ENCODE data around the gene OGFR.

The OGFR gene

DNA sequence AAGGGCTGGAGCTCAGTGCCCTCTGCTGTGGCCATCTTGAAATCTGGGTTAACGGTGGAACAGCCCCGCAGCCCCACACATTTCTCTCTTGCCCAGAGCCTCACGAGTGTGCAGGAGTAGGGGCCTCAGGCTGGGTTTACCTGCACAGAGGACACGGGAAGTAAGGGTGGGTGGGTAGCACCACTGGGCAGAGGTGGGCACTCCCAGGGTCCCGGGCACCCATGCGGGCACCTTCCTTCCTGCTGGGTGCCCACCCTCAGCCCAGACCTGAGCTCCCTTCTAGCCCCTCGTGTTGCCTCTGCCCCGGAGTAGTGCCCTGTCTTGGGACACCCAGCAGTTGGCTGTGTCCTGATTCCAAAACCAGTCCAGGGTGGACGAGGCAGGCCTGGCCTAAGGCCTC, 23.4 kb downstream of the OGFR start:
- TF ChIP-seq, protein P1, sequence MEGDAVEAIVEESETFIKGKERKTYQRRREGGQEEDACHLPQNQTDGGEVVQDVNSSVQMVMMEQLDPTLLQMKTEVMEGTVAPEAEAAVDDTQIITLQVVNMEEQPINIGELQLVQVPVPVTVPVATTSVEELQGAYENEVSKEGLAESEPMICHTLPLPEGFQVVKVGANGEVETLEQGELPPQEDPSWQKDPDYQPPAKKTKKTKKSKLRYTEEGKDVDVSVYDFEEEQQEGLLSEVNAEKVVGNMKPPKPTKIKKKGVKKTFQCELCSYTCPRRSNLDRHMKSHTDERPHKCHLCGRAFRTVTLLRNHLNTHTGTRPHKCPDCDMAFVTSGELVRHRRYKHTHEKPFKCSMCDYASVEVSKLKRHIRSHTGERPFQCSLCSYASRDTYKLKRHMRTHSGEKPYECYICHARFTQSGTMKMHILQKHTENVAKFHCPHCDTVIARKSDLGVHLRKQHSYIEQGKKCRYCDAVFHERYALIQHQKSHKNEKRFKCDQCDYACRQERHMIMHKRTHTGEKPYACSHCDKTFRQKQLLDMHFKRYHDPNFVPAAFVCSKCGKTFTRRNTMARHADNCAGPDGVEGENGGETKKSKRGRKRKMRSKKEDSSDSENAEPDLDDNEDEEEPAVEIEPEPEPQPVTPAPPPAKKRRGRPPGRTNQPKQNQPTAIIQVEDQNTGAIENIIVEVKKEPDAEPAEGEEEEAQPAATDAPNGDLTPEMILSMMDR (IDR thresholded peaks at IDR 0.05; ENCODE audit: low read depth, low read length): no peak
- DNase-seq (ENCODE audit: low read depth, low spot score): no peak
- no peak overlapping the region for H3K4me3 ChIP-seq (ENCODE audit: low read depth, low read length)
- in situ Hi-C loops (cut with HindIII; ENCODE audit: low sequenced_read_pairs): no loop called here

DNA sequence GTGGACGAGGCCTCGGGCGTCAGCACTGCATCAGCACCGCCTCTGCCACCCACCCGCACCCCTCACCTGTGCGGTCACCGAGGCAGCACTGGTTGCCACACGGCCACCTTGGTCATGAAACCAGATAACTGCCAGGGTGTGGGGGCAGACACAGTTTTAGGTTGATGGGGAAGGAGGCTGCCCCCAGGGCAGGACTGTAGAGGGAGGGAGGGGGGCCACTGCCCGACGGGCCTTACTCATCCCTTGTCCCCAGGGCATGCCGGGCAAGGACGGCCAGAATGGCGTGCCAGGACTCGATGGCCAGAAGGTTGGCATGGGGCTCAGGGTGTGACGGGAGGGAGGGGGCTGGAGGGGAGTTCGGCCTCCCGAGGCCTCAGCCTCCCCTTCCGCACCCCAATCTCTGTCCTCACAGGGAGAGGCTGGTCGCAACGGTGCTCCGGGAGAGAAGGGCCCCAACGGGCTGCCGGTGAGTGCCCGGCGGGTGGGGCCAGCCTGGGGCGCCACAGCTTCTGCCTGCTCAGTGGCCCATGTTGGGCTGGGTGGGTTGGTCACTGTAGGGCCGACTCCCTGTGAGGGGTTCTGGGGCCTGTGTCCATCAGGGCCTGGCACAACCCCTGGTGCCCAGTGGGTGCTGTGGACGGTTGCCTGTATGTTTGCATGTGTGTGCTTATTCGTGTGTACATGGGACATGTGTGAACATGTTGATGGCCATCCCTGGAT, 24.0 kb downstream of the OGFR start:
- H3K4me3 ChIP-seq (ENCODE audit: low read depth, low read length): no peak overlapping the region
- in situ Hi-C loops (cut with HindIII; ENCODE audit: low sequenced_read_pairs): no loop called here
- TF ChIP-seq, protein P1 (IDR thresholded peaks at IDR 0.05; ENCODE audit: low read depth, low read length): no peak
- no peak for DNase-seq (ENCODE audit: low read depth, low spot score)

DNA sequence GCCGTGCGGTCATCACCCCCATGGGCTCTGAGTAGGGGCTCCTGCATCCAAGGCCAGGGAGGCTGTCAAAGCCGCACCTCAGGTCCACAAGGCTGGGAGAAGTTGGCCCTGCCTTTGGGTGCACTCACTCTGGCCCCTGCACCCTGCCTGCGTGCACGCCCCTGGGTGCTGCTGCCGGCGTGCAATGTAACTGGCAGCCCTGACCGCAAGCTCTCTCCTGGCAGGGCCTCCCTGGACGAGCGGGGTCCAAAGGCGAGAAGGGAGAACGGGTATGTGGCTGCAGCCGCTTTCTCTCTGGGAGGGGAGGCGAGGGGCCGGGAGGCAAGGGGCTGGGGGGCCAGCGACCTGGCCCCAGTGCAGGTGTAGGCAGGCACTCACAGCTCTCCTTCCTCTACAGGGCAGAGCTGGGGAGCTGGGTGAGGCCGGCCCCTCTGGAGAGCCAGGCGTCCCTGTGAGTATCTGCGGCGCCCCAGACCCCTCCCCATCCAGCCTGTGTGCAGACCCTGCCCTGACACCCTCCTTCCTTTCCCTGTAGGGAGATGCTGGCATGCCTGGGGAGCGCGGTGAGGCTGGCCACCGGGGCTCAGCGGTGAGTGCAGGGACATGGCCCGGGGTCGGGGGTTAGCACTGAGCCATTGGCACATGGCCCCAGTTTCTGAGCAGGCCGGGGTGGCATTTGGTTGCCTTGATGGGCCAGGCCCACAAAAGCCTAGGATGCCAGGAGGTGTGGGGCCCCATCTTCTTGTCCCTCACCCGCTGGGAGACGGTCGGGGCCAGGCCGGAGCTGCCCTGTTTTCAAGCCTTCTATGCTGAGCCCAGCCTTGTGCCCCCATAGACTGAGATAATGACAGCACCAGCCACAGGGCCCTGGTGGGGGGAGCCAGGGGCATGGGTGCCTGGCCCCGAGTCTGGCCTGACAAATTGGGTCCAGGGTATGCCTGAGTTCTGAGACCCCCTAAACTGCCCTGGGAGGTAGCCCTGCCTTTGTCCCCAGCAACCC, 24.9 kb downstream of the OGFR start:
- TF ChIP-seq, protein P1 (IDR thresholded peaks at IDR 0.05; ENCODE audit: low read depth, low read length): no peak
- in situ Hi-C loops (cut with HindIII; ENCODE audit: low sequenced_read_pairs): no loop called here
- DNase-seq (ENCODE audit: low read depth, low spot score): no peak
- no peak overlapping the region for H3K4me3 ChIP-seq (ENCODE audit: low read depth, low read length)

DNA sequence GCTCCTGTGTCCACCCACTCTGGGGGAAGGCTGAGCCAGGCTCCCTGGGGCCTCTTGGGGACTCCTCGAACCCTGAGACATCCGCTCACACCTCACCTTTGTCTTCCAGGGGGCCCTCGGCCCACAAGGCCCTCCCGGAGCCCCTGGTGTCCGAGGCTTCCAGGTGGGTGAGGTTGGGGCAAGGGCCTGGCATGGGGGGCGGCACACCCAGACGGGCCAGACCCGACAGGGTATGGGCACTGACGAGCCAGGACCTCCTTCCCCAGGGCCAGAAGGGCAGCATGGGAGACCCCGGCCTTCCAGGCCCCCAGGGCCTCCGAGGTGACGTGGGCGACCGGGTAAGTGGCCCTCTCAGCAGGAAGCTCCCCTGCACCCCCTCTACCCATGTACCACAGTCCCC, 25.6 kb downstream of the OGFR start:
- TF ChIP-seq, protein P1 (IDR thresholded peaks at IDR 0.05; ENCODE audit: low read depth, low read length): no peak
- in situ Hi-C loops (cut with HindIII; ENCODE audit: low sequenced_read_pairs): no loop called here
- no peak overlapping the region for H3K4me3 ChIP-seq (ENCODE audit: low read depth, low read length)
- DNase-seq (ENCODE audit: low read depth, low spot score): no peak

DNA sequence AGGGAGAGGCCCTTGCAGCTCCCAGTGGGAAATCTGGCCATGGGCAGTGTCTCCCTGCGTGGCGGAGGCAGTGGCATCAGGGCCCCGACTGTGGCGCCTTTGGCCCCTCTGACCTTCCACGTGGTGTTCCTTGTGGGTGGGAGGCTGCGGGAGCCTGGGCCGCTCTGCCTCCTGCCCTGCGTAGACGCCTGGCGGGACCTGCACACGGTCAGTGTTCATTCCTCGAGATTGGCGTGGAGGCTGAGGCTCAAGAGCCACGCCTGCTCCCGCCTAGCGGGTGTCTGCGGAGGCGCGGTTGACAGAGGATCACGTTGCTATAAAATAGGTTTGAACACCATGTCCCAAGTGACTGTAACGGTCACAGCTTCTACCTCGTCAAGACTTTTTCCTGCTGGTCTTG, 26.2 kb downstream of the OGFR start:
- DNase-seq (ENCODE audit: low read depth, low spot score): no peak
- in situ Hi-C loops (cut with HindIII; ENCODE audit: low sequenced_read_pairs): no loop called here
- TF ChIP-seq, protein P1 (IDR thresholded peaks at IDR 0.05; ENCODE audit: low read depth, low read length): no peak
- no peak overlapping the region for H3K4me3 ChIP-seq (ENCODE audit: low read depth, low read length)

DNA sequence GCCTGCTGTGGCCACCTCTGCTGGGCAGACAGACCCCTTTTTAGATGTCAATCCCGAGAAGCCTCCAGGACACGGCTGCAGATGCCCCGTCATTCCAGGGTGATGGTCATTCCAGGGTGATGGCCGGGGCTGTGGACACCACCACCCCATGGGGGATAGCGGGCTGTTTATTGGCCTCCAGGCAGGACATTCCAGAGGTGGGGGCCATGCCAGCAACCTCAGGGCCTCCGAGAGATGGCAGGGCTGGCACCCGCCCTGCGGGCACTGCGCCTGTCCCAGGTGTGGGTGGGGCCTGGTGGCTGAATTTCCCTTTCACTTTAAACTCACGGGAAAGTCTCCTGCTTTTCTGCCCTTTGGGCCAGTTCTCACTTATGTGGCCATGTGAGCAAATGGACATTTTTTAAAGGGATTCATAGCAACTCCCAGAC, 26.7 kb downstream of the OGFR start:
- no peak for DNase-seq (ENCODE audit: low read depth, low spot score)
- TF ChIP-seq, protein P1 (IDR thresholded peaks at IDR 0.05; ENCODE audit: low read depth, low read length): no peak
- in situ Hi-C loops (cut with HindIII; ENCODE audit: low sequenced_read_pairs): no loop called here
- H3K4me3 ChIP-seq (ENCODE audit: low read depth, low read length): no peak overlapping the region
